Caco-2 (cell line): Measurements from ENCODE around the gene TCP1. TPM values are rescaled to one million over a fixed set of nuclear protein-coding genes. Genes with fewer than 3 reads are reported as not detected.

Experiments
- BruUV-seq: library from RNA; stranded (reverse); fragments of 400-500 nt; replicated peaks from 2 replicates; lab custom pipeline; 2021; lab: Mats Ljungman, UMichigan
- CTCF ChIA-PET: fragments of 300-600 bp; sonication (Branson Sonifier 250); formaldehyde crosslinking; loops from one replicate; lab custom pipeline; 2022; ENCODE audit warnings: antibody characterized with exemption; lab: Charles Lee
- POLR2A ChIA-PET: fragments of 300-600 bp; sonication (Branson Sonifier 250); formaldehyde crosslinking; loops from one replicate; lab custom pipeline; 2022; ENCODE audit warnings: antibody characterized with exemption; lab: Charles Lee
- DNase-seq, 2 experiments: peaks; one replicate each; pipeline versions ENCODE4 v3.0.0 to v3.0.0-alpha.2; 2020 to 2022
- H3K27me3 ChIP-seq: replicated peaks from 2 replicates; pipeline ENCODE4 v1.6.0; 2011; ENCODE audit warnings: low read length; ENCODE audit not compliant: control insufficient read depth, insufficient read depth
- H3K36me3 ChIP-seq: 2 replicates; pipeline ENCODE4 v1.5.1; 2011; ENCODE audit warnings: low read length; ENCODE audit not compliant: control insufficient read depth, insufficient read depth
- H3K4me1 ChIP-seq: fragments of 250-450 bp; sonication (Bioruptor Pico); 2 replicates; pipeline ENCODE4 v1.5.1; 2020; ENCODE audit warnings: mild to moderate bottlenecking
- H3K4me3 ChIP-seq: 2 replicates; pipeline ENCODE4 v1.5.1; 2011; ENCODE audit warnings: low read depth, mild to moderate bottlenecking, control low read depth, low read length
- H3K9me3 ChIP-seq: fragments of 250-450 bp; sonication (Bioruptor Pico); 2 replicates; pipeline ENCODE4 v1.5.1; 2020; ENCODE audit warnings: mild to moderate bottlenecking, moderate library complexity
- H3K27ac Mint-ChIP-seq: one replicate; pipeline ENCODE4 v1.8.0; 2022; ENCODE audit warnings: mixed read lengths; ENCODE audit not compliant: unreplicated experiment
- H3K27me3 Mint-ChIP-seq: one replicate; pipeline ENCODE4 v1.8.0; 2022; ENCODE audit warnings: mixed read lengths; ENCODE audit not compliant: insufficient read depth, unreplicated experiment
- H3K36me3 Mint-ChIP-seq: one replicate; pipeline ENCODE4 v1.8.0; 2022; ENCODE audit warnings: mild to moderate bottlenecking, mixed read lengths; ENCODE audit not compliant: insufficient read depth, unreplicated experiment
- H3K4me1 Mint-ChIP-seq: one replicate; pipeline ENCODE4 v1.8.0; 2022; ENCODE audit warnings: low read depth, mixed read lengths; ENCODE audit not compliant: unreplicated experiment
- H3K4me3 Mint-ChIP-seq: one replicate; pipeline ENCODE4 v1.8.0; 2022; ENCODE audit warnings: mild to moderate bottlenecking, moderate library complexity, mixed read lengths; ENCODE audit not compliant: unreplicated experiment
- H3K9me3 Mint-ChIP-seq: one replicate; pipeline ENCODE4 v1.8.0; 2022; ENCODE audit warnings: mixed read lengths; ENCODE audit not compliant: unreplicated experiment
- CTCF ChIP-seq, 2 experiments: fragments of 200-600 bp in 1 of 2; IDR thresholded peaks; 1 replicate in 1 of 2; 2 replicates in 1 of 2; pipeline versions ENCODE4 v1.5.1 to v1.8.0; 2011 to 2022; ENCODE audit warnings: antibody characterized with exemption in 1 of 2, control low read depth in 1 of 2, inconsistent platforms in 1 of 2, low read depth in 1 of 2, low read length in 1 of 2, mild to moderate bottlenecking in 1 of 2, moderate library complexity in 1 of 2; ENCODE audit not compliant: insufficient read depth in 1 of 2, severe bottlenecking in 1 of 2, unreplicated experiment in 1 of 2
- intact Hi-C: fragments of 100-400 bp; cut with micrococcal nuclease; formaldehyde crosslinking; loops from one replicate; pipeline ENCODE4 v1.10.0; 2022; ENCODE audit not compliant: unreplicated experiment
- total RNA-seq: library from RNA; stranded (reverse); gene quantifications from 2 replicates; pipeline ENCODE4 v1.2.3, GENCODE V29; 2022

TCP1 gene
- total RNA-seq, 1 experiment from 2014 or later: 286 TPM

- ChIA-PET CTCF (no interaction called here), POLR2A (no interaction called here)
- DNase-seq: no peak
- H3K4me3 ChIP-seq: no peak overlapping the region
- no peak for TF ChIP-seq CTCF (IDR thresholded peaks at IDR 0.05; ENCODE audit: insufficient read depth in 1 of 2, low read depth in 1 of 2, low read length in 1 of 2, severe bottlenecking in 1 of 2, unreplicated experiment in 1 of 2)
- Mint-ChIP-seq H3K27me3 (no peaks in the 10 kb centered on the region), H3K27ac (no peak overlapping the region), H3K9me3 (no peaks in the 10 kb centered on the region), H3K4me1 (peaks cover 6% of the 10 kb centered on the region), H3K4me3 (no peak overlapping the region), H3K36me3 (peaks cover 85% of the 10 kb centered on the region)
- 0 out of 2 replicates have a peak, but pooled peaks cover 6% of the 10 kb centered on the region for H3K4me1 ChIP-seq
- BruUV-seq: no TSS peak
- no peaks in the 10 kb centered on the region for H3K27me3 ChIP-seq
- intact Hi-C loops: no loop called here
- no peaks in the 10 kb centered on the region for H3K9me3 ChIP-seq
- peaks cover 3% of the 10 kb centered on the region; the same call in 1 of the 2 replicates for H3K36me3 ChIP-seq
These were observed 11.3 kb downstream of the TCP1 start for GRCh38 chr6:159778131-159778530.

DNA sequence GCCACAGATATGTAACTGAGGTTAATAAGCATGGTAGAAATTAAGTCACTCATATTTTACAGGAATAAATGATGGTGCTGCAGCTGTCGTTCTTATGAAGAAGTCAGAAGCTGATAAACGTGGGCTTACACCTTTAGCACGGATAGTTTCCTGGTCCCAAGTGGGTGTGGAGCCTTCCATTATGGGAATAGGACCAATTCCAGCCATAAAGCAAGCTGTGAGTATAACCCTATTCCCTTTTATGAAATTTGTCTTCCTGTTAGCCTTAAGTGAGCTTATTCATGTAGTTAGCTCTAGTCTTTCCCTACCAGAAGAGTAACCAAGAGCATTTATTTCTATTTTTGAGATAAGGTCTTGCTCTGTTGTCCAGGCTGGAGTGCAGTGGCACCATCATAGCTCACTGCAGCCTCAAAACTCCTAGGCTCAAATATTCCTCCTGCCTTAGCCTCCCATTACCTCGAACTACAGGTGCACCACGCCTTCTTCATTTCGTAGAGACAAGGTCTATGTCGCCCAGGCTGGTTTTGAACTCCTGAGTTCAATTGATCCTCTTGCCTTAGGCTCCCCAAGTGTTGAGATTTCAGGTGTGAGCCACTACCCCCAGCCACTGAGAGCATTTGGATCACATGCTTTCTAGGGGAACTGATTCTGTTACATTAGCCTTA is 12.0 kb downstream of the TCP1 start:
- peaks cover 83% of the 10 kb centered on the region for H3K36me3 Mint-ChIP-seq
- intact Hi-C loops: no loop called here
- no peaks in the 10 kb centered on the region for H3K27me3 Mint-ChIP-seq
- no peak overlapping the region for H3K4me3 Mint-ChIP-seq
- DNase-seq: no peak
- POLR2A ChIA-PET: interaction anchor here (0.7 kb wide), 1 partner anchor 16 kb away, joined by 4 read pairs; the partner anchor contains the start of gene ACAT2
- Histone ChIP-seq H3K36me3 (peaks cover 3% of the 10 kb centered on the region; the same call in 1 of the 2 replicates), H3K27me3 (no peaks in the 10 kb centered on the region), H3K4me1 (0 out of 2 replicates have a peak, but pooled peaks cover 6% of the 10 kb centered on the region), H3K9me3 (no peaks in the 10 kb centered on the region), H3K4me3 (no peak overlapping the region)
- no peaks in the 10 kb centered on the region for H3K4me1 Mint-ChIP-seq
- CTCF ChIA-PET: no interaction called here
- TF ChIP-seq CTCF (IDR thresholded peaks at IDR 0.05; ENCODE audit: insufficient read depth in 1 of 2, low read depth in 1 of 2, low read length in 1 of 2, severe bottlenecking in 1 of 2, unreplicated experiment in 1 of 2): no peak
- BruUV-seq: no TSS peak
- no peaks in the 10 kb centered on the region for H3K9me3 Mint-ChIP-seq
- H3K27ac Mint-ChIP-seq: no peak overlapping the region

GRCh38 chr6:159772196-159772595 is 17.2 kb downstream of the TCP1 start:
- Histone ChIP-seq H3K36me3 (peaks cover 4% of the 10 kb centered on the region), H3K4me3 (no peak overlapping the region), H3K4me1 (no peaks in the 10 kb centered on the region), H3K9me3 (no peaks in the 10 kb centered on the region), H3K27me3 (no peaks in the 10 kb centered on the region)
- TF ChIP-seq CTCF (IDR thresholded peaks at IDR 0.05; ENCODE audit: insufficient read depth in 1 of 2, low read depth in 1 of 2, low read length in 1 of 2, severe bottlenecking in 1 of 2, unreplicated experiment in 1 of 2): no peak
- no peaks in the 10 kb centered on the region for H3K27me3 Mint-ChIP-seq
- no peaks in the 10 kb centered on the region for H3K9me3 Mint-ChIP-seq
- intact Hi-C loops: no loop called here
- no peaks in the 10 kb centered on the region for H3K4me1 Mint-ChIP-seq
- no peak for DNase-seq
- no peak overlapping the region for H3K4me3 Mint-ChIP-seq
- CTCF ChIA-PET: interaction anchor here (1.2 kb wide), 1 partner anchor 9 kb away, joined by 3 read pairs; no protein-coding TSS in a partner anchor
- no TSS peak for BruUV-seq
- peaks cover 77% of the 10 kb centered on the region for H3K36me3 Mint-ChIP-seq
- H3K27ac Mint-ChIP-seq: no peak overlapping the region
- POLR2A ChIA-PET: interaction anchor here (0.7 kb wide), 1 partner anchor 10 kb away, joined by 3 read pairs; the partner anchor contains the start of gene ACAT2
